Hematopoietic multipotent progenitor cell treated with erythropoietin and hydrocortisone succinate and interleukin-3 and kit ligand, for 6 days (in vitro differentiated cells): ENCODE measurements around the gene ADCYAP1R1.

Source experiments
- DNase-seq: peaks from one replicate; pipeline ENCODE4 v3.0.0-alpha.2; 2015

Gene ADCYAP1R1

DNA sequence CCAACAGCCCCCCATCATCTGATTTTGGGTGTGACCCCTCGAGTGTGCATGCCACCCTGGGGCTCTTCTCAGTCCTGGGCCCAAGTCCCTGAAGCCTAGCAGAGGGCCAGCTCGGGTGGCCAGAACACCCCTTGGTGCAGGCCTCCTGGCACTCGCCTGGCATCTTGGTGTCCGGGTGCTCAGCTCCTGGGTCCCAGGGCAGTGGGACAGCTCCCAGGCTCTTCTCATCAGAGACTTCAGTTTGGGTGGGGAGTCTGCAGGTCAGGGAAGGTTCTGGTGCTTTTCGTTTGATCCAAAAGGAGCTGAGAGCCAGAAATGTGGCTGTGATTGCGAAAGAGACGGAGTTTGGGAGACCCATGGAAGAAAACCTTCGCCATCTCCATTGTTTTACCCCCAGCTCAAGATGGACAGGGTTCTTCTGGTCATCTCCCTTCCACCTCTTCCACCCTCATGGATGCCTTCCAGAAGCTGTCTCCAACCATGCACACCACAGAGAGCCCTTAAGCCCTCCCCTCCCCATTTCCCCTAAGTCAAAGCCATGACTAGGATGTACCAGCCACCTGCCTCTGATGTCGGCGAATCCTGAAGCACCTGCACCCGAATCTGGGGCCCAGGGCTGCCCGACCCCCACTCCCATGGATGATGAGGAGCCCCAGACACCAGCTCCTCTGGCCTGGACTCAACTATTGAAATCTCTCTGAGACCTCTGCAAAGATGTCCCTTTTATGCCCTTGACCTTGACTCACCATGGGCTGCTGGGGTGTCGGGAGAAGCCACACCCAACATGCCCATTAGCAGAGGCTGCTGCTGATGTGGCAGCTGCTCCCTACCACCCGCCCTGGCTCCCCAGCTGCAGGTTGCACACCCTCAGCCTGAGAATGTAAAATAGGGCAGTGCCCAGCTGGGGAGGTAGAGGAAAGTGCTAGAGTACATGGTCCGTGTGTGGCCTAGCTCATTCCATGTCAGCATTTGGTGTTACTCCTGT is 55.3 kb downstream of the ADCYAP1R1 start:
- no peak for DNase-seq

DNA sequence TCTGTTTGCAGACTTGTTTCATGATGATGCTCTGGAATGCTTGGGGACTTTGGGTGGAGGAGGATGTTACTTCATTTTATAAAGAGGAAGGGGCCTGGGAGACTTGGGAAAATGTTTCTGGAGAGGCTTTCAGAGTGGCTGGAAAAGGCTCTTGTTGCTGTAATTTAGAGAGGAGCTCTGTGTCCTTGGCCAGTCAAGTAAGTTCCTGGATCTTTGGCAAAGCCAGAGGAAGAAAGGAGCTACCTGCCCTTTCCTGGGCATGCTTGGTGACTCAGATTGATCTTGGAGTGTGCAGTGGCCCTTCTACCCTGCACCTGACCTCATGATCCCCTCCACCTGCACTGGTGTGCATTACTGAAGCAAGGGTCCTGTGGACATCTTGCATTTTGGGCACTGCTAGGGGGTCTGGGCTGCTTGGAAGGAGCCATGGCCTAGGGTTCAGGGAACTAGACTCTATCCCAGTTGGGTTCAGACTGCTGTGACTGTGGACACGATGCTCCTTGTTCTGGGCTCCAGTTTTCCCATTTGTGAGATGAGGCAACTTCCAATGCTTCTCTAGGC is 56.1 kb downstream of the ADCYAP1R1 start:
- DNase-seq = no peak

DNA sequence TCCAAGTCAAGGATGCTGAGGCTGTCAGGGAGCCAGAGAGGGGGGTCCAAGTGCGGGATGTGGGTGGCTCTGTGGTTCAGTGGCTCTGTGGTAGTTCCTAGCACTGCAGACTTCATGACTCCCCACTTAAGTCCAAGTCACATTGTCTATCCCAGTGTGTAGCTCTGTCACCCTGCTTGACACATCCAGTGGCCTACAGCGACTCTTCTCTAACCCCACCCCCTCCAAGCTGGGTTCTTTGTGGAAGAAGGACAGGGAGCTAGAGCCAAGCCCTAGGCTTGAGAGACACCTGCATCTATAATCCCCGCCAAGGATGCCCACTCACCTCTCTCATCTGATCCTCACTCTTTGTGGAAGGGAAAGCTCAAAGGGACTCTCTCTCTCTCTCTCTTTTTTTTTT is 57.6 kb downstream of the ADCYAP1R1 start:
- DNase-seq = no peak

DNA sequence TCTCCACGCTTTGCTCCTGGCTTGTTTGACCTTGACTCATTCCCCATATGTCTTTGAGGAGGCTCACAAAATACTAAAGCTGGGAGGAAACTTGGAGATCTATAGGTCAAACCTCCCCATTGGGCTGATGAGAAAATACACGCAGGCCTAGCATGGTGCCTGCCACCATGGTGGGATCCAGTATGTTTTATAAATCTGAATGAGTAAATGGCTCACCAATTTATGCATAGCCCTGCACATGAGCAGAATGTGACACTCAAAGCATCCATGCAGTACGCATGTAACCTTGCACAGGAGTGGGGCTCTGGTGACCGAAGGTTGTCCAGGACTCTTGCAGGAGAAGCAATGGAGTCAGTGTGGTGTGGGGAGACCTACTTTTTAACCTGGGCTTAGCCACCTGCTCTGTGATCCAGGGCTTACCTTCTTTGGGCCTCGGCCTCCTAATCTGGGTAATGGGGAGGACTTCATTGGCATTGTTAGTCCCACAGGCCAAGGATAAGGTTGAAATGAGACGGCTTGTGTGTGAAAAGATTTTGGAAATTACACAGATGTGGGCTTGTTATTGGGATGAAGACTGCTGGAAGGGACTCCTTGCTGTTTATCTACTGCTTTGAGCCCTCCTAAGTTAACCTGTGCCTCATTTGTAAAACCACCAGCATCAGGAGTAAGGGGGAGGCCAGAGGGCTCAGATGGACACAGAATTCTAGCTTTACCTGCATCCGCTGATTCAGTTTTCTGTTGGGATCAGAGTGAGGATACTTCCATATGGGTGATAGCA is 58.4 kb downstream of the ADCYAP1R1 start:
- no peak for DNase-seq

DNA sequence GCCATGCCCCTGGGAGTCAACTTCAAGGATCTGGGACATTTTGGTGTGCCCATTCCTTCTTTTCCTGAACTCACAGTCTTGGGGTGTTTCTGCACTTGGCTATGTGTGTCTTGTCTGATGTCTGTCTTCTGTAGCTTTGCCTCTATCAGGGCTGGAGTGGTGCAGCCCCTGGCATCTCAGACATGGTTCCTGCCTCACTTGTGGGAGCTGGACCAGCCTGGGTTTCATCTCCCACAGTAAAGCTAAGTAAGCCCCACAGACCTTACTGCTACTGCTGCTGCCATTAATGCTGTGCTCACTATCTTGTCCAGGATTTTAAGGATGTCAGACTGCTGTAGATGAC is 59.0 kb downstream of the ADCYAP1R1 start:
- DNase-seq = no peak

DNA sequence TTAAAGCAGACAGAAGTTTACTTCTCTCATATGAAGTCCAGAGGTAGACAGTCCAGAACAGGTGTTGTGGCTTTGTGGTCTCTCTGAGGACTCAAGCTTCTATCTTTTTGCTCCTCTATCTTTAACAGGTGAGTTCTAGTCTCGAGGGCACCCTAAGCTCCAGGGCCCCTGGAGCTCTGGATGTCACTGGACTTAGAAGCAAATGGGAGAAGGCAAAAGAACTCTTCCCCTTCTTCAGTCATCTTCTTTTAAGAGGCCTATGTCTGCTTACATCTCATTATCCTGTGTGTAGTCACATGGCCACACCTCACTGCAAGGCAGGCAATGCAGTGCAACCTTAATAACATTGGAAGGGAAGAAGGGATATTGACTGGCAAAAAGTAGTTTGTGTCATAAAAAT is 61.6 kb downstream of the ADCYAP1R1 start:
- DNase-seq = no peak

DNA sequence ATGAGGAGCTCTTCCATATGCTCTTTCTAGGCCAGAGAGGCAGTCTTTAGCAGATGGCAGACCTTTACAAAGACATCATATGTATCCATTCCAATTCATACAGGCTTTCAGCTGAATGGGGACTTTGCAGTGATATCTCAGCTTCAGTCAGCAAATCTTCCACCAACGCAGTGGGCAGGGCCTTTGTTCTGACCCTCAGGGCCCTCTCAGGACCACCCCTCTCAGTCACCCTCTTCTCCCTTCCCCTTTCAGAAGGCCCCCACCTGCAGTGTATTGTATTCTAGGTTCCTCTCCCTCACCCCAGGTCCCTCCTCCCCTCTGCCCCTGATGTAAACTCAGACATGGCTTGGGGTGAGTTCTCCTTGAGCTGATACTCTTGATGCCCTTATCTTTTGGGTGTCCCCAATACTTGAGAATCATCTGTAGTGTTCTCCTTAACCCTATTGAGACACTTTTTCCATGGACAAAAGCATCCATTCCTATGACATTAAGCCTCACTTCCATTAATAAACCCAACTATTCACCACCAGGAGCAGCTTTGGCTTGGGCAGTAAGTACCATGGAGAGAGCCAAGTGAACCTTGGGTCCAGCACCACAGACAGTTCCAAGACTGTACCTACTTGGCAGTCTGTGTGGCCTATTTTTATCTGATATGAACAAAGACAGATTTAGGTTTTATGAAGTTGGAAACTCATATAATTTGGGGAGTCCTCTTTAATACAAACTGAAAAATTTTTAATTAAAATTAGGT is 62.7 kb downstream of the ADCYAP1R1 start:
- DNase-seq = peak; percentile 65

DNA sequence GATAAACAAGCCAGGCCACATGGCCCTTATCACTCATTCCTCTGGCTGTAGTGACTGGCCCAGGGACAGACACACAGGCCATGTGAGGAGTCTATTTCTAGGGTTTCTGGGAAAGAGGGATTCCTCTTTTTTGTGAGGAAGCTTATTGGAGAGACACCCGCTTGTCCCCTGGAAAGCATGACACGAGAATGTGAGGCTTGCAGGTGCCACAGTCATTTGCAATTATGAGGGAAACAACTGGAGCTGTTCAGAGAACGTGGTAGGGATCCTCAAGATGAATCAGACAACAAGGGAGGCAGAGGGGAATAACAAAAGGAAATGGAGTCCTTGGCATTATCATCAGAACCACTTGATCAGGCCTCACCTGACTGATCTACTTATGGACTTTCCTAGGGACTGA is 64.5 kb downstream of the ADCYAP1R1 start:
- no peak for DNase-seq

DNA sequence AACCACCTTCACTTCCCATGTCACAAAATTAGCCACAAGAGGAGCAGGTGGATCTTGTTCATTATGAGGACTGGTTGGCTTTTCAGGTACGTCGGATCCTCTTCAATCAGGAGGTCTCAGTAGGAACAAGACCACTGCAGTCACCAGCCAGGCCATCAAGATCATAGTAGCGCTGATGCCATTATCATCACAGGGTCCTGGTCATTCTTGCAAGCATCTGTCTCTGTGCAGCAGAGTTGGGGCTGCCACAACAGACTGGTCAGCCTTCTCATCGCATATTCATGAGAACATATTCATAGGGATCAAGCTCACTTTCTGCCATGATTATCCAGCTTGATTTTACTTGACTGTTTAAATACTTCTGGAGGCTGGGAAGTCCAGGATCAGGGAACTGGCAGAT is 67.1 kb downstream of the ADCYAP1R1 start:
- DNase-seq = no peak

DNA sequence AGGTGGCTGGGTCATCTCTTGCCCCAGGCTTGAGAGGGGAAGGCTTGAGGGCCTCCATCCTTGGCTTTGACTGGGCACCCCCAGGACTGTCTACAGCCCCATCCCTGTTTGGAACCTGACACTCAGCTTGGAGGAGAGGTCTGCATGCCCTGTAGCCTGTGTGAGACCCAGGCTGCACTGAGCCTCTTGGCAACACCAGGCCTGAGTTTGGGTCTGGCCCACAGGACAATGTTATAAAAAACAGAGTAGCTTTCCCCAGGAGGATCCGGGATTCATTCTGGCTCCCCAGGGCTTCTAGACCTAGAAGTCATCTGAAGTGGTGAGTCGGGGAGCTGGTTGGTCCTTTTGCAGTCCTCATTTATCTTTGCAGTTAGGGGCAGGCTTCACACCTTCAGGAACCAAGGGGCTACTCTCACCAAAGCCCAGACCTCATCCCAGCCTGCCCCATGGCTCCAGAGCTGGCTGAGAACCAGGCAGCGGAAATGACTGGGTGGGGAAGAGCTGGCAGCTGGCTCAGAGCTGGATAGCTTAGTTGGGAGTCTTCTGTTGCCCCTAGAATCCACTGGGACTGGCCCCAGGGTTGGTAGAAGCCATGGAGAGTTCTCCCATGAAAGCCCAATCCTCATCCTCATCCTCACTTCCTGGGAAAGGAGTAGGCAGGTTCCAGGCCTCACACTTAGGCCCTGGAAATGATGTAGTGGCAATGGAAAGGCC is 68.8 kb downstream of the ADCYAP1R1 start:
- no peak for DNase-seq

DNA sequence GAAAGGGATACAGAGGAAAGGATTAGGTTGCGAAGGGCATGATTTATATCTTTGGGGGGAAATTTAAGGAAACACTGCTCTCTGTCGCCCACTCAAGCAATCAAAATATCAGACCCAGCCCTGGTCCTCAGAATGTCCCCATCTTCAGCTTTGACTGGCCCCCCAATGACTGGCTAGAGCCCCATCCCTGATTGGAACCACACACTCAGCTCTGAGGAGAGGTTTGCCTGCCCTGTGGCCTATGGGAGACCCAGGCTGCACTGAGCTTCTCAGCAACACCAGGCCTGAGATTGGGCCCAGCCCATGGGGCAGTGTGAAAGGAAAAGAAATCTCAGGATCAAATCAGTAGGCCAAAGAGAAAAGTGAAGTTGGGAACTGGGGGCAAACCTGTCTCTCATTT is 69.5 kb downstream of the ADCYAP1R1 start:
- DNase-seq = no peak

DNA sequence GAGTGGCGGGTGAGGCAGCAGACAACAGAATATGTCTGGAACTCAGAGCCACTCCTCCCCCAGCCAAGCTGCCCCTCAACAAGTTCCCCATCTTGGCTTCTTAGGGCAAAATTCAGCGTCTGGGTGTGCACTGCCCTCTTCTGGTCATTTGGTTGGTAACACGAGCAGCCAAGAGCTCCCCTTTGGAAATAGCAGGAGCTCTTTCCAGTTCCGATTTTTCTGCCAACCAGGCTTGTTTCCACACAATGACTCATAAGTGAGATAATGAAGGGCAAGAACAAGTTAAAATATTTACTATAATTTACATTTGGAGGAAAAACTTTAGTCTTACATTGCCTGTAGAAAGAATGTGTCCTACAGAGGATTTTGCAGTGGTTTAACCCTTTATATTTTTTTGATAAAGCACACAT is 70.5 kb downstream of the ADCYAP1R1 start:
- DNase-seq = peak; percentile 81

DNA sequence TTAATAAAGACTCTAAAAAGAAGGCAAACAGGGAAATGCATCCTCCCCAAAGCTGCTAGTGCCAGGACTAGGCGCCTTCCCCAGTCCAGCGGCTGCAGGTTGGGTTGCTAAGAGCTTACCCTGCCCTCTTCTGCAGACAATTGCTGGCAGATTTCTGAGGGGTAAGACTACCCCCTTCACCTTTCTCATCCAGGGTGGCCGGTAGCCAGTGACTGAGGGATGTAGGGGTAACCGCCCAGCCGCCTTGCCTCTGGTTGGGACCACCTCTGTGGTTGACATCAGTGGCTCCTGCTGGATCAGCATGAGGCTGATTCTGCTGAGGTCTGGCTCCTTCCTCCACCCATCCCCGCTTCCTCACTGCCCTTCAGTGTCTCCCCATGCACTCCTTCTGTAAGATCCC is 71.2 kb downstream of the ADCYAP1R1 start:
- no peak for DNase-seq

DNA sequence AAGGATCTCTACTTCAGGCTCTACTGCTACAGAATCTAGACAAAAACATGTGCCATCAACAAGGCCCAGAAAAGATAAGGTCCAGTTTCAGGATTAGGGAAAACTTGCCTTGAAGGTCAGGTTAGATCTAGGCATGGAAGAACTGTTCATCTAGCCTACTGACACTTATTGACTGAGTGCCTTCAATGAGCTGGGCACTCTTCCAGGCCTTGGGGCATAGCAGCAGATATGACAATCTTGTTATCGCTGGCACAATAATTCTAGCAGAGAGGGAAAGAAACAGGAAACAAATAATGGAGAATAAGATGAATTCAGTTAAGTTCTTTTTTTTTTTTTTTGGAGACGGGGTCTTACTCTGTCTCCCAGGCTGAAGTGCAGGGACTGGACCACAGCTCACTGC is 71.6 kb downstream of the ADCYAP1R1 start:
- DNase-seq = no peak

DNA sequence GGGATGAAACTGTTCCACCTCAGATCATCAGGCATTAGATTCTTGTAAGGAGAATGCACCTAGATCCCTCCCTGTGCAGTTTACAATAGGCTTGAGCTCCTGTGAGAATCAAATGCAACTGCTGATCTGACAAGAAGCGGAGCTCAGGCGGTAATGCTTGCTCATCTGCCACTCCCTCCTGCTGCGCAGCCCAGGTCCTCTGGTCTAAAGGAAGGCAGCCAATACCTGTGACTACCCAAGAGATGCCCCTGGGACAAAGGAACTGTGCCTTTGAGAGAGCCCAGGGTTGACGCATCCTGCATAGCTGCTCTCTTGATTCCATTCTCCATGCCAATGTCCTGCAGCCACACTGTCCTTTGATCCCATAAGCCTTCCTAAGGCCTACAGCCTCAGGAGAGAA is 73.1 kb downstream of the ADCYAP1R1 start:
- no peak for DNase-seq

DNA sequence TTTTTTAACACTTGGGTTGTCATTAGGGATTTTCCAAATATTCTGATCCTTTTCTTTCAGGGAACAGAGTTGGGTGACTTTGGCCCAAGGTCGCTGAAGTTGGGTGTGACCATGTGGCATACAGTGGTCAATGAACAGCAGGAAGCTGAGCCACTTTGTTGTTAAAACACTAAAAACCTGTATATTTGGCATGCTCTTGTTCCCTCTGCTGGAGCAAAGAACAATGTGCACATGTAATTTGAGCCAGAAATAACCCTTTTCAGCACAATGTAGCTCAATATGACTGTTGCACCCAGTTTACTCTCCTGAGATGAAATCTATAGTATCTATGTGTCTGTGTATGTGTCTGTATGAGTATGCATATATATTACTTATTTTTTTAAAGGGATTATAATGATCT is 74.9 kb downstream of the ADCYAP1R1 start:
- DNase-seq = peak; percentile 13

DNA sequence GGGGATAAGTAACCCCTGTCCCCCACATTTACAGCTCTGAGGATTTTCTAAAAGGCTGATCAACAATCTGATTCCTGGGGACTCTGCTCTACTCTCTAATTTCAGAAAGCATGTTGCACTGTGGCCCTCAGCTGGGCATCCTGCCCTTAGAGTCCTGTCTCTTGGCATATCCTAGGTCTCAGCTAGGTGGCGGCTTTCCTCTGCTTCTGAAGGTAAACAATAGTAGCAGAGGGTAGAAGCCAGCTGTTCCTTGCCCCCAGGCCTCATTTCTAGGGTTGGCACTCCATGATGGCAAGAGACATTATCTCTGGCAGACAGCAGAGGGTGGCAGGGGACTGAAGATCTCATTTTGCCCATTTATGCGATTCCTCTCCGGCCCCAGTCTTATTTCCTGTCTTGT is 77.0 kb downstream of the ADCYAP1R1 start:
- no peak for DNase-seq

DNA sequence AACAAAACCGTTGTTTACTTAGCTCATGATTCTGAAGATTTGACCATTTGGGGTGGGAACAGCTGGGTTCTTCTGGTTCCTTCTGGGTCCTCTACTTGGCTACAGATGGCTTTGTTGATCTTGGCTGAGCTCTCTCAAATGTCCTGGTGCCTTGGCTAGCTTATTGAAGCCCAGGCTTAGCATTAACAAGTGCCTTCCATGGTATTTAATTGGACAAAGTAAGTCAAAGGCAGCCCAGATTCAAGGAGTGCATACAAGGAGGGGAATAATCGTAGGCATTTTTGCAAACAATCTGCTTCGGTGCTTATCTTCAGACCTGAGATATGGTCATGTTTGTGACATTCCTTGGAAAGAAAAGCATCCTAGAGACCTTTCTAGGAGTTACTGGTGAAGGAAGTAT is 81.4 kb downstream of the ADCYAP1R1 start:
- no peak for DNase-seq

DNA sequence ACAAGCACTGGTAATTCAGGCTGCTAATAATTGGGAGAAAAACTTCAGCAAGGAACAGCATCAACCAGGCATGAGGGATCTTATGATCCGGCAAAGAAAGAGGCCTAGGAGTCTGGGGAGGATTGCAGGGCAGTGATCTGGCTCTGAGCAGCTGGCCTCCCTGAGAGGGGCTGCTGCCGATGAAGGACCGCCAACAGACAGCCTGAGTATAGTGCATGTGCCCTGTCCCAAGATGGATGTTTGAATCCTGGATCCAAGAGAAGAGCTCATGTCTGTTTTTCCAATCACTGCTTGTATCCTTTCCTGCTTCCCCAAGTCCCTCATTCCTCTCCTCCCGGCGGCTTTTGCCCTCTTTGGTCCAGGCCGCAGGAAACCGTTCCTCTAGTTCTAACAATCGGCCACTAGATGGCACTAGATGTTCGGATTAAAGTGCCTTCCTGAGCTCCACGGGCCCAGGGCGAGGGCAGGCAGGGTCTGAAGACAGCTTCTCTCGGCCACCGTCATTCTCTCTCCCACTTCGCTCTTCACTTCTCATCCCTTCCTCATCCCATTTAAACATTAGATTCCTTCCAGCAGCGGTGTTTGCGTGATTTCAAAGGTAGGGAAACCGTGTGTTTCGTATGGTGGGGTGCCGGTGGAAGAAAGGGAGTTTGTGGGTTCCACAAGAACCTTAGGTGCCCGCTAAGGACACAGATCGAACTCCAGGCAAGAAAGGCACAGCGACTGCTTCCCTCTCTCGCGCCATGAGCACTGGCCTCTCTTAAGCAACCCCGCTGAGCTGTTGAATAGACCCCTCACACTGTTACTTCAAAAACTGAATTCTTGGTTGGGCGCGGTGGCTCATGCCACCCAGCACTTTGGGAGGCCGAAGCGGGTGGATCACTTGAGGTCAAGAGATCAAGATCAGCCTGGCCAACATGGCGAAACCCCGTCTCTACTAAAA is 82.4 kb downstream of the ADCYAP1R1 start:
- peak; percentile 91 for DNase-seq

DNA sequence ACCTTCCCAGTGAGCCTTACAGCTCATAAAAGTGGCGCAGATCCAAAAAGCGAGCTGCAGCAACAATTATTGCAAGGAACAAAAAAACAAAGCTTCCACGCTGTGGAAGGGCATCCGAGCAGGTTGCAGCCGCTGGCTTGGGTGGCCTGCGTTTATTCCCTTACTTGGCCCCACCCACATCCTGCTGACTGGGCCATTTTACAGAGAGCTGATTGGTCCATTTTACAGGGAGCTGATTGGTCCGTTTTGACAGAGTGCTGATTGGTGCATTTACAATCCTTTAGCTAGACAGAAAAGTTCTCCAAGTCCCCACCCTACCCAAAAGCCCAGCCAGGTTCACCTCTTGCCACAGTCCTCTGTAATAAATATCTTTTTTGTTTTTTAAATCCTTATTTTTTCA is 85.1 kb downstream of the ADCYAP1R1 start:
- no peak for DNase-seq

DNA sequence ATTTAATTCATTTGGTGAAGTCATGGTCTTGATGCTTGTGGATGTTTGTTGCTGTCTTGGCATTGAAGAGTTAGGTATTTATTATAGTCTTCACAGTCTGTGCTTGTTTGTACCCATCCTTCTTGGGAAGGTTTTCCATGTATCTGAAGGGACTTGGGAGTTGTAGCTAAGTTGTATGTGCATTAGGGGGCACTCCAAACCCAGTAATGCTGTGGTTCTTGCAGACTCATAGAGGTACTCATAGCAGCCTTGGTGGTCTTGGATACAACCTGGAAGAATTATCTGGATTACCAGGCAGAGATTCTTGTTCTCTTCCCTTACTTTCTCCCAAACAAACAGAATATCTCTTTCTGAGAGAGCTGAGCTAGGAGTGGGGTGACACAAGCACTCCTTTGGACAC is 93.2 kb downstream of the ADCYAP1R1 start:
- no peak for DNase-seq
